OCI-LY3 (cell line): ENCODE measurements around the gene EVX1.

Experiments
- H2AFZ ChIP-seq: fragments of 200-600, 300-600 bp; shearing (Covaris generic); 2 replicates; pipeline ENCODE4 v1.6.0; 2014; ENCODE audit warnings: antibody characterized with exemption, low read depth, low read length
- H3K27ac ChIP-seq: fragments of 200-600, 300-600 bp; sonication (generic); 2 replicates; pipeline ENCODE4 v1.5.1; 2014; ENCODE audit warnings: mild to moderate bottlenecking, low read length, moderate library complexity, mixed read lengths
- H3K27me3 ChIP-seq: fragments of 200-600, 300-600 bp; sonication (generic); 2 replicates; pipeline ENCODE4 v1.6.1; 2014; ENCODE audit warnings: low read depth, low read length, mixed read lengths
- H3K36me3 ChIP-seq: fragments of 200-600, 300-600 bp; sonication (generic); replicated peaks from 2 replicates; pipeline ENCODE3; 2014; ENCODE audit warnings: low read depth, low read length, mixed read lengths
- H3K4me1 ChIP-seq: fragments of 300-600, 200-600 bp; sonication (generic); 2 replicates; pipeline ENCODE4 v1.6.1; 2014; ENCODE audit warnings: low read length, mixed read lengths
- H3K4me2 ChIP-seq: fragments of 200-600, 300-600 bp; sonication (generic); 2 replicates; pipeline ENCODE4 v1.6.1; 2014; ENCODE audit warnings: low read length, mixed read lengths
- H3K4me3 ChIP-seq: fragments of 300-600, 200-600 bp; sonication (generic); 2 replicates; pipeline ENCODE4 v1.5.1; 2014; ENCODE audit warnings: antibody characterized with exemption, mild to moderate bottlenecking, low read length, moderate library complexity
- H3K79me2 ChIP-seq: fragments of 300-600, 200-600 bp; shearing (Covaris generic); 2 replicates; pipeline ENCODE4 v1.6.1; 2014; ENCODE audit warnings: mild to moderate bottlenecking, low read length, mixed read lengths
- H3K9ac ChIP-seq: fragments of 300-600, 200-600 bp; shearing (Covaris generic); 2 replicates; pipeline ENCODE4 v1.6.0; 2014; ENCODE audit warnings: mild to moderate bottlenecking, low read length, moderate library complexity
- H3K9me3 ChIP-seq: fragments of 200-600, 300-600 bp; shearing (Covaris generic); 2 replicates; pipeline ENCODE4 v1.6.1; 2014; ENCODE audit warnings: low read length, mixed read lengths; ENCODE audit not compliant: insufficient read depth
- H4K20me1 ChIP-seq: fragments of 200-600, 300-600 bp; sonication (generic); 2 replicates; pipeline ENCODE4 v1.6.1; 2016; ENCODE audit warnings: low read length, mixed read lengths; ENCODE audit not compliant: insufficient read depth
- EZH2phosphoT487 ChIP-seq: fragments of 200-600 bp; shearing (Covaris generic); IDR thresholded peaks from 2 replicates; pipeline ENCODE4 v1.6.1; 2018; ENCODE audit warnings: antibody characterized with exemption, mixed run types, low read depth
- TF ChIP-seq, protein P1 (sequence below): fragments of 200-600, 300-600 bp; sonication (generic); IDR thresholded peaks from 2 replicates; pipeline ENCODE4 v1.5.1; 2014; ENCODE audit warnings: antibody characterized with exemption, low read length, low read depth

Gene EVX1

GRCh38 chr7:27203964-27204594 is 38.5 kb upstream of the EVX1 start:
- no peak overlapping the region for H2AFZ ChIP-seq
- H3K79me2 ChIP-seq: no peaks in the 10 kb centered on the region
- no peak overlapping the region for H3K4me2 ChIP-seq
- no peak overlapping the region for H3K27ac ChIP-seq
- H3K27me3 ChIP-seq: no peaks in the 10 kb centered on the region
- peaks cover 14% of the 10 kb centered on the region for H3K4me1 ChIP-seq
- no peak overlapping the region for H3K9ac ChIP-seq
- TF ChIP-seq, protein P1, sequence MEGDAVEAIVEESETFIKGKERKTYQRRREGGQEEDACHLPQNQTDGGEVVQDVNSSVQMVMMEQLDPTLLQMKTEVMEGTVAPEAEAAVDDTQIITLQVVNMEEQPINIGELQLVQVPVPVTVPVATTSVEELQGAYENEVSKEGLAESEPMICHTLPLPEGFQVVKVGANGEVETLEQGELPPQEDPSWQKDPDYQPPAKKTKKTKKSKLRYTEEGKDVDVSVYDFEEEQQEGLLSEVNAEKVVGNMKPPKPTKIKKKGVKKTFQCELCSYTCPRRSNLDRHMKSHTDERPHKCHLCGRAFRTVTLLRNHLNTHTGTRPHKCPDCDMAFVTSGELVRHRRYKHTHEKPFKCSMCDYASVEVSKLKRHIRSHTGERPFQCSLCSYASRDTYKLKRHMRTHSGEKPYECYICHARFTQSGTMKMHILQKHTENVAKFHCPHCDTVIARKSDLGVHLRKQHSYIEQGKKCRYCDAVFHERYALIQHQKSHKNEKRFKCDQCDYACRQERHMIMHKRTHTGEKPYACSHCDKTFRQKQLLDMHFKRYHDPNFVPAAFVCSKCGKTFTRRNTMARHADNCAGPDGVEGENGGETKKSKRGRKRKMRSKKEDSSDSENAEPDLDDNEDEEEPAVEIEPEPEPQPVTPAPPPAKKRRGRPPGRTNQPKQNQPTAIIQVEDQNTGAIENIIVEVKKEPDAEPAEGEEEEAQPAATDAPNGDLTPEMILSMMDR: no peak
- no peak for TF ChIP-seq EZH2phosphoT487
- no peak overlapping the region for H3K4me3 ChIP-seq
- H4K20me1 ChIP-seq: no peaks in the 10 kb centered on the region
- no peaks in the 10 kb centered on the region for H3K9me3 ChIP-seq
- H3K36me3 ChIP-seq: no peaks in the 10 kb centered on the region

DNA sequence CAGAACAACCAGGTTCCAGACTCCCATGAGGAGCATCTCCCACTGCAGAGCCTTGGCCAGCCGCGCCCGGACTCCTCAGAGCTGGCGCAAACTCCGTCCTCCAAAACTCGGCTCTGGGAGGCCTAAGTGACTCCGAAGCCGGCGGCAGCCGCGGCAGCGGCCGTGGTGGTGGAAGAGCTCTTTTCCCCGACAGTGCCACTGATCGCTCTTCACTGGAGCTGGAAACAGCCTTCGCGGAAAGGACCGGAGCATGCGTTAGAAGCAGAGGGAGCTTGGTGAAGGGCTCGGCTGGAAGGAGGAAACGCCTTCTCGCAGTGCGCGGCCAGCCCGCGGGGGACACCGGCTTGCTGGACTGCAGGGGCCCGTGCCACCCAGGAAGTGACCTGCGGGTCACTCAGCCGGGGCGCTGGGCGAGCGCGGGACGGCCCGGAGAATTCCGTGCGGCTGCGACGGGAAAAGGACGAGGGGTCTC is 37.7 kb upstream of the EVX1 start:
- no peaks in the 10 kb centered on the region for H3K9me3 ChIP-seq
- no peak overlapping the region for H3K9ac ChIP-seq
- no peaks in the 10 kb centered on the region for H3K27me3 ChIP-seq
- TF ChIP-seq, protein P1: no peak
- TF ChIP-seq EZH2phosphoT487: no peak
- no peak overlapping the region for H3K4me3 ChIP-seq
- H2AFZ ChIP-seq: no peak overlapping the region
- no peak overlapping the region for H3K27ac ChIP-seq
- peaks cover 14% of the 10 kb centered on the region for H3K4me1 ChIP-seq
- H3K79me2 ChIP-seq: no peaks in the 10 kb centered on the region
- H3K4me2 ChIP-seq: no peak overlapping the region
- no peaks in the 10 kb centered on the region for H3K36me3 ChIP-seq
- H4K20me1 ChIP-seq: no peaks in the 10 kb centered on the region

DNA sequence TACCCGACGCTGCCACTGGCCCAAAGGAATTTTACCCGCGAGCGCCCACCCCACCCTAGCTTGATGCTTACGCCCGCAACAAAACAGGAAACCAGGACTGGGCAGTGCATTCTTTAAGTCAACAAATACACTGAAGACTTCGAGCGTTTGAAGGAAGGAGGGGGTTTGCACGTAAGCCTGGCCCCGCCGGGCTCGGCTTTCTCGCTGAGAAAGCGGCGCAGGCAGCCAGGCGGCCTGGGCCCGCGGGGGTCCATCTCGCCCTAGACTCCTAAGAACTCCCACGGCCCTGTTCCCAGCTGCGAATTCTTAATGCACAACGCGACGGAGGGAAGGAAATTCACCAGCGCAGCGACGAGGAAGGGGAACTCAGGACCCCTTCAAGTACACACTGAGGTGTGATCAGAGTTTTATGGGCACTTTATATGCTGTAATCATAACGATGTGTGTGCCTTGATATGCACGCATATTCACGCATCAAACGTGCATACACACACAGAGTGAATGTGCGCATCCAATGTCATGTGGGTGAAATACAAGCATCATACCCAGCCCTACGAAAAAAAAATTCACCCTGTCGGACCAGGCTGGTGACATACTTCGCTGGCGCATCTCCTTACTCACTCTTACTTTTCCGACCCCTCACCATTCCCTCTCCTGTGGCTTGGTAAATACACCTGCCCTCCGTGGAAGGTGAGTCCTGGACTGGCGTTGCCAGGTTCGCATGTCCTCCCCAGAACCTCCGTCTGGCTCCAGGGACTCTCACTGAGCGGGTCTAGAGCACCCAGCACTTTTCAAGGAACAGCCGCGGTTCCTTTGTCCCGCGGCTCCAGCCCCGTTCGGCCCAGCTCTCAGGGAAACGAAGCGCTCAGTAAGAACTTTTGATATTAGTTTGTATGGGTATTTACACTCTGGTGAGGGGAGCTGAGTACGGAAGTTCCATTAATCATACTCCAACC is 37.0 kb upstream of the EVX1 start:
- Histone ChIP-seq H3K79me2 (no peaks in the 10 kb centered on the region), H3K4me2 (no peak overlapping the region), H3K9me3 (no peaks in the 10 kb centered on the region), H3K27ac (no peak overlapping the region), H3K36me3 (no peaks in the 10 kb centered on the region), H4K20me1 (no peaks in the 10 kb centered on the region), H3K4me1 (peaks cover 14% of the 10 kb centered on the region), H2AFZ (no peak overlapping the region), H3K27me3 (no peaks in the 10 kb centered on the region), H3K4me3 (no peak overlapping the region), H3K9ac (no peak overlapping the region)
- TF ChIP-seq, protein P1: no peak
- no peak for TF ChIP-seq EZH2phosphoT487

DNA sequence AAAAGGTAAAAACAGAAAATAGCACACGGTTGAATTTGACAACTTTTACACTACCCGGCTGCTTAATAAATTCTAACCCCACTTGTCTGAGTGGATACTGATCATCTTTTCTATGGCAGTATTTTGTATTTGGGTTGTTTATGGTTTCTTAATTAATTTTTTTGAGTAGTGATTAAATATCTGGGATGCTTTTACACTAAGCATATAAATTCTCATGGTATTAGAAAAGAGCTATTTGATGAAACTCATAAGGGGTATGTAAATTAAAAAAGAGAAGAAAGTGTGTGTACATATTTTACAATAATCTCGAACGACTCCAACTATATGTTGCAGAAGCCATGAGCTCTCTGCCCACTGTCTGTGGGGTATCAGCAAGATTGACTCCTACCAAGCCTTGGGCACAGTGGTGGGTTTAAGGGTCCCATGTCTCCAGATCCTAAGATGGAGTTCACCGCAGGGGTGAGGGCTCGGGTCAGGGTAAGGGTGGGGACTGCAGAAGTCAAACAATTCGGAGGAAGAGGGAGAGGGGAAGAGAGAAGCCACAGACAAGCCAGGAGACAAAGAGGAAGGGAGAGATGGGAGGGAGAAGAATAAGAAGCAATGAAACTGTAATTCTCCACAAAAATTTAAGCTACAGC is 35.1 kb upstream of the EVX1 start:
- TF ChIP-seq, protein P1: no peak
- TF ChIP-seq EZH2phosphoT487: no peak
- no peaks in the 10 kb centered on the region for H3K36me3 ChIP-seq
- no peaks in the 10 kb centered on the region for H3K4me1 ChIP-seq
- H3K27me3 ChIP-seq: no peaks in the 10 kb centered on the region
- H3K27ac ChIP-seq: no peak overlapping the region
- H3K4me2 ChIP-seq: no peak overlapping the region
- no peak overlapping the region for H2AFZ ChIP-seq
- H3K79me2 ChIP-seq: no peaks in the 10 kb centered on the region
- no peak overlapping the region for H3K9ac ChIP-seq
- H4K20me1 ChIP-seq: no peaks in the 10 kb centered on the region
- no peaks in the 10 kb centered on the region for H3K9me3 ChIP-seq
- no peak overlapping the region for H3K4me3 ChIP-seq
